ENCODE results near the gene QKI.
A peak's percentile ranks its signal among the peaks of the same experiment; 100 is the strongest.

QKI gene

DNA sequence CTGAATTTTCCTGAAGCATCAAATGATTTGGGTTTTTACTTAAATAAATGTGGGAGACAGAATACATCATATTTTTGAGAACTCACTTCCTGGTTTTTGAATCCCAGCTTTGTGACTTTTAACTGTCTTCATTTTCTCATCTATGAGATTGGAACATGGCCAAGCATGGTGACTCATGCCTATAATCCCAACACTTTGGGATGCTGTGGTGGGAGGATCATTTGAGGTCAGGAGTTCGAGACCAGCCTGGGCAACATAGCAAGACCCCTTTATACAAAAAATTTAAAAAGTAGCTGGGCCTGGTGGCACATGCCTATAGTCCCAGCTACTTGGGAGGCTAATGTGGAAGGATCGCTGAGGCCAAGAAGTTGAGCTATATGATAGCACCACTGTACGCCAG is 122.3 kb downstream of the QKI start:
- no peak for DNase-seq (ENCODE audit: low read depth)

DNA sequence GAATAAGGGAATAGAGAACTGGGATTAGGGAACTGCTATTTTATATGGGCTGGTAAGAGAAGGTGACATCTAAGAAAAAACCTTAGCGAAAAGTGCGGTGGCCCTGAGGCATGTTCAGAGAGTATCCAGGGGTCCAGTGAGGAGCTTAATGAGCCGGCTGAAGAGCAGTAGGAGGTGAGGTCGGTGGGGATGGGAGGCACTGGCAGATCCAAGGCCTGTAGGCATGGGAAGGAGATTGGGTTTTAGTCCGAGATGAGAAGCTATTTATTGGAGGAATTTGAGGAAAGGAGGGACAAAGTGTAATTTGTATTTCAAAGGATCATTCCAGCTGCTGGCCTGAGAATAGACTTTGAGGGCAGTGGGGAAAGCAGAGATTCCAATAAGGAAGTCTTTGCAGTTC is 123.8 kb downstream of the QKI start:
- no peak for DNase-seq (ENCODE audit: low read depth)

DNA sequence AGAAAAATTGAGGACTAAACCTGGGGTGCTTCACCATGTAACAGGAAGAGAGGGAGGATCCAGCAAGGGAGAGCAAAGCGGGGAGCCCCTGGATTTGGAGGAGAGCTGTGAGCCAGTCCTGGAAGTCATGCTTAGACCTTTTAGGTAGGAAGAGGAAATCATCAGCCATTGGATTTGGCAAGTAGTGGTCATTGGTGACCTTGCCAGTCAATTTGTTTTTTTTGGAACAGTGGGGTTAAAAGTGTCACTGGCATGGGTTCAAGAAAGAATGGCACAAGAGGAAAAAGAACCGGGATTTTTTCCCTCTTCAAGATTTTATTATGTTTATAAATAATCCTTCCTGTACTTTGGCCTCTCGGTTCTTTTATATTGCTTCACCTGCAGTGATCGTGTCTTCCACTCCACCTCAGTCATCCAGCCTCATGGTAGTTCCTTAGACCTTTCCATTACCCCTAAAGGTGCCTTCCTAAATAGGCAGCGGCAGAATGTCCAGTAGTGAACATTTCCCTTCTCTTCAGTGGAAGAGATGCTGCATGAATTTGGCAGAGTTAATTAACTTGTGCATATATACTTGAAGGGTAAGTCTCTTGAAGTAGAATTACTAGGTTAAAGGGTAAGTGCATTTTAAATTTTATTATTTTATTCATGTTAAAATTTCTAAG is 124.7 kb downstream of the QKI start:
- no peak for DNase-seq (ENCODE audit: low read depth)

DNA sequence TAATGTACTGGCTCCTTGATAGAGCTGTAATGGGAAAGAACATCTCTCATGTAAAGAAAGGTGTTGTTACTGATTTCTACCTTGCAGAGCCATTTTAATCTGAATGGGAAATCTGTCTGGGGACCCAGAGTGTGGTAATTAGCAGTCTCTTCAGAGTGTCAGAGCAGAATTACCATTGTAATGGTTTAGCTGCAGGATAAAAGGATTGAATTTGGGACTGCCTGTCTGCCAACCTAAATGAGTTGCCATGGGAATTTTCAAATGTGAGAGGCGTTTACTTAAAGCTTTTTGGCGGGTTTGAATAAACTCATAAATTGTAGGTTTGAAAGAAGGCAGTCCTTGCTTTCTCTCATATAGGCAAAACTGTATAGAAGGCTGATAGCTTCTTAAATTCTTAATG is 128.8 kb downstream of the QKI start:
- DNase-seq (ENCODE audit: low read depth), result no peak

DNA sequence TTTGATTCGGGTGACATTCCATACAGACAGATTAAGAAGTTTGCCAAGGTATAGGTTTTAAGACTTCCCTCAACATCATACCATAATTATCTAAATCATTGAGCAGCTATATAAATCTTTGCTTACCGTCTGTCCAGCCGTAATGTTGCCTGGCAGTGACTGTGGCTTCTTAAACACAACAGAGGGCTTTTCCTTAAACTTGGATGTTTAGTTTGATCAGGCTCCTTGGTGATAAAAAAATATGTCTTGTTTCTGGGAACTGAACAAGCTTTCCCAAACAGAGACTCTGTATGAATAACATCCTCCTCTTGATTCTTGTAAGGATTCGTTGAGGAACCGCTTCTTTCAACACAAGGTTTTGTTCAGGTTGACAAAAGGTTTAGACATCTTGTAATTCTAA is 130.9 kb downstream of the QKI start:
- no peak for DNase-seq (ENCODE audit: low read depth)

DNA sequence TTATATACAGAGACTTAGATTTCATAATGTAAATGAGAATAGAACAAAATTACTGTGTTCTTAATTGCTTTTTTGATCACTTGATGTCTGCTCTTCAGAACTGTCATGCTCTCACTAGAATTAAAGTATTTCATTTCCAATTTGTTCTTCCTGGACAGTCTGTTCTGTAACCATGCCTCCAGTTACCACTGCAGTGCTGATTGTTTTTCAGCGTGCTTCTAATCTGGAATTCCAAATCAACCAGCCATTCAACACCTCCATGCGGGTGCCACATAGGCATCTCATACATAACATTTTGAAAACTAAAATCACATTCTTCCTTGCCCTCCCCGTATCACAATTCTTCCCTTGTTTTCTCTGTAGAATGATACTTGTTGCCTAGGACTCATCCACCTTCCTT is 132.8 kb downstream of the QKI start:
- no peak for DNase-seq (ENCODE audit: low read depth)

DNA sequence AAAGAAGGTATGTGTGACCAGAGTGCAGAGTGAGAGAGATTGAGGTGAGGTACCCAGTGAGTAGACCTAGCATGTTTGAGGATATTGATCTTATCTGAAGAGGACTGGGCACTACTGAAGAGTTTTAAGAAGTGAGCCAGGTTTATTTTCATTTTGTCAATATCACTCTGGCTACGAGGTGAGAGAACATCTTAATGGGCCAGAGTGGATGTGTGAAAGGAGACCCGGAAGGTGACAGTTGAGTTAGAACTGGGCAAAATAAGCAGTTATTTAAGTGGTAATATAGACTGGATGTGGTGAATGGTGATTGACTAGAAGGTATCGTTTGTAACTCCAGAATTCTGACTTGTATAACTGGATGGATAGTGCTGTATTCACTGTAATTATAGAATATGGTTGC is 134.1 kb downstream of the QKI start:
- DNase-seq (ENCODE audit: low read depth), result no peak

DNA sequence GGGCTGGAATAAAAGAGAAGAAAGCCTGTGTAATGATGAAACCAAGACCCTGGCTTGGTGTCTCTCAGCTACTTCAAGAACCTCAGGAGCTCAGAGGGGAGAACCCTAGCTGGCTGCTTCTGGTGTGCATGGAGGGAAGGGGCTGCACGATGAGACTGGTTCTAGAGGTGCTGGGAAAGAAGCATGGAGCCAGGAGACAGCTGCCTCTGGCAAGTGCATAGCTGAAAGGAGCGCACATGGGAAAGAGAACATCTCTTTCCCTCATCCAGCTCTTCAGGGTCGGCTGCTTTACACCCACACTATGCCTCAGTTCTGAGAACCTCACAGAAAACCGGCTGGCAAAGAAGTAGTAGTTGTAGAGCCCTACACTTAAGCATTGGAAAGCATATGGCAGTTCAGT is 139.5 kb downstream of the QKI start:
- no peak for DNase-seq (ENCODE audit: low read depth)

DNA sequence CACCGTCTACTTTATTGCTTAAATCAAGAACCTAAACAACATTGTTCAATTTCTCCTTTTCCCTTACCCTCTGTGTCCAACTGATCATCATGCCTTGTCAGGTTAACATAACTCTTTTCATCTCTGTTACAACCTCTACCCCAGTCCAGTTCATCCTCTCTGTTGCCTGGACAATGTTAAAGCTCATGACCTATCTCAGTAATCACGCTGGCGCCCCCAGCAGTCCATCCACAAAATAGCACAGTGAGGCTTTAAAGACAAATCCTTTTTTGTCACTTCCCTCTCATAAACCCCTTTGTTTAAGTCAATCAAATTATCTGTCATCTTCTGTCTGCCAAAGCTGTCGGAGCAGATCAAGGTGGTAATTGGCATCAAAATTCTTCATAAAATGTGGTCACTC is 140.1 kb downstream of the QKI start:
- peak; percentile 14 for DNase-seq (ENCODE audit: low read depth)

DNA sequence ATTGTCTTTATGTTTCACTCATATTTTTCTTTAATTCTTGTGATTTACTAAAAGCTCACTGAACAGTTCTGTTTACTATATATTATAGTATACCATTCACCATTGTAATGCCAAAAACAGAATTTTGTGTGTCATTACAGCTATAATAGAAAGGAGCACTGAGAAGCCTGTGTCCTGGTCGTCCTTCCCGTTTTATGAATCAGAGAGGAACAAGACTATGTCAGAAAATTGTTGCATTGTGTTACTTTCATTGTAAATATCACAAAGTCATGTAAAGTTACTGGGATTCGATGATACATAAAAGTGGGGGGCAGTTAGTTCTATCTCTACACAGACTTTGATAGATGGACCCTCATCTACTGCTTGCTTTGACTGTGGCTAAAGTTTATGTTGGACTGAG is 145.1 kb downstream of the QKI start:
- no peak for DNase-seq (ENCODE audit: low read depth)

DNA sequence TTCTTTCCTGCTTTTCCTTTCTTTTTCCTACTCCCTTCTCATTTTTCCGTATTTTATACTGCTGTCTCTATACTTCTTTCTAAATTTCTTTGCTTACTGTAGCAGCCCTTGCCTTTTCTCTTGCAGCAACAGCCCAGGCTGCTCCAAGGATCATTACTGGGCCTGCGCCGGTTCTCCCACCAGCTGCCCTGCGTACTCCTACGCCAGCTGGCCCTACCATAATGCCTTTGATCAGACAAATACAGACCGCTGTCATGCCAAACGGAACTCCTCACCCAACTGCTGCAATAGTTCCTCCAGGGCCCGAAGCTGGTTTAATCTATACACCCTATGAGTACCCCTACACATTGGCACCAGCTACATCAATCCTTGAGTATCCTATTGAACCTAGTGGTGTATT is 148.8 kb downstream of the QKI start:
- no peak for DNase-seq (ENCODE audit: low read depth)

DNA sequence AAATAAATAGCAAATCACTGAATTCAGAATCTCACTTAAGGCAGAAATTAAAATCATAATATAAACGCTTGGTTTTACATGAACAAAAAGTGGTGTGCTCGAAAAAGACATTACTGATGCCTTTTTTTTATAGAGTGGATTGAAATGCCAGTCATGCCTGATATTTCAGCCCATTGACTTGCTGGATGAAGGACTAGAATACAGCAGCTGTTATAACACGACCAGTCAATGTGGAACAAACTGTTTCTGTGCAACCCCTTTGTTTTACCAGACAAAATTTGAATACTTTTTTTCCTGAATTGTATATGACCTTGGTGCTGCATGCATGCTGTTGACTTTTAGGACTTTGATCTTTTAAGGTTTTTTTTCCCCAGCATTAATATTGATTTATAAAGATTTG is 150.0 kb downstream of the QKI start:
- no peak for DNase-seq (ENCODE audit: low read depth)

DNA sequence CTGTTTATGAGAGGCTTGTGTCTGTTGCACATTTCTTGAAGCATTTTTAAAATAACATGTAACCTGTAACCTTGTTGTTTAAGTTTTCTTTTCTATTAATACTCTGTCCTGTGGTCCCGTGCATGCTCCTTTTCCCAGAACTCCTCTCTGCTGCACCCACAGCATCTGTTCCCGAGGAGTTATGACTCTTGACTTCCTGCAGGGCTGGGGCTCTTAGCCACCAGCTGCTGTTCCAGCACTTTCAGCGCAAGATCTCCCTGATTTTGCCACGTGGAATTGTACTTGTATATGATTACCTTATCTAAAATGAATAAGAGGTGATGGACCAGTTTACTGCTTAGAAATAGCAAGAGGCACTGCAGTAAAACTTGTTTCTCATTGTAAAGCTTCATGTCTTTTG is 150.6 kb downstream of the QKI start:
- DNase-seq (ENCODE audit: low read depth), result no peak

DNA sequence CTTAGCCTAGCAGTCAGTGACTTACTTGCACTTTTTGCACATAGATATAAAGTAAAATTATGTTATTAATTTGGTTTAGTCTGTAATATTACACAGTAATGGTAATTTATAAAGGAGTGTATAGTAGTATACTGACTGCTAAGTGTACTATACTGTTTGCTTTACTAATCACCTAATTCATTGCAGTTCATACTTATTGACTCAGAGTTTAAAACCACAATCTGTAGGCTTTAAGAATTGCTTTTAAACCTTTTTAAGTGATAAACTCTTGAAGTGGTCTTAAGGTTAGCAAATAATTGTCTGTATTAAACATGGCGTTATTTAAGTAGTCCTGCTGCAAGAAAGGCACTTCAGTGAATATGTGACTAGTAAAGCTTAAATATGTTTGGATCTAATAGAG is 151.5 kb downstream of the QKI start:
- DNase-seq (ENCODE audit: low read depth), result no peak

DNA sequence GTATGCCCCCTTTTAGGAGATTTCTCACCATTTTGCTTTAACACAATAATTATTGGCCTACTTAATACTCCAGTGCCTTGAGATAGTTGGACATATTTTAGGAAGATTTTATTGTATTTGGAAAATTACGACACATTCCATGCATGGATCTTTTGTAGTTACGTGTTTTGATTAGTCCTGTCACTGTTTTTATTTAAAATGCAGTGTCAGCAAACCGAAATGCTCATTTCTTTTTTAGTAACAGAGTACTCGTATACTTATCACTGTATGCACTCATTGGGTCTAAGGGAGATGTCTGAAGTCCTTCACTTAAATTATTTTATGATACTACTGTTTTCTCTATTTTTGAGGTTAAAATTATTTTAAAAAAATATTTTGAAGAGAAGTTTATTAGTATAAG is 153.8 kb downstream of the QKI start:
- DNase-seq (ENCODE audit: low read depth), result no peak

DNA sequence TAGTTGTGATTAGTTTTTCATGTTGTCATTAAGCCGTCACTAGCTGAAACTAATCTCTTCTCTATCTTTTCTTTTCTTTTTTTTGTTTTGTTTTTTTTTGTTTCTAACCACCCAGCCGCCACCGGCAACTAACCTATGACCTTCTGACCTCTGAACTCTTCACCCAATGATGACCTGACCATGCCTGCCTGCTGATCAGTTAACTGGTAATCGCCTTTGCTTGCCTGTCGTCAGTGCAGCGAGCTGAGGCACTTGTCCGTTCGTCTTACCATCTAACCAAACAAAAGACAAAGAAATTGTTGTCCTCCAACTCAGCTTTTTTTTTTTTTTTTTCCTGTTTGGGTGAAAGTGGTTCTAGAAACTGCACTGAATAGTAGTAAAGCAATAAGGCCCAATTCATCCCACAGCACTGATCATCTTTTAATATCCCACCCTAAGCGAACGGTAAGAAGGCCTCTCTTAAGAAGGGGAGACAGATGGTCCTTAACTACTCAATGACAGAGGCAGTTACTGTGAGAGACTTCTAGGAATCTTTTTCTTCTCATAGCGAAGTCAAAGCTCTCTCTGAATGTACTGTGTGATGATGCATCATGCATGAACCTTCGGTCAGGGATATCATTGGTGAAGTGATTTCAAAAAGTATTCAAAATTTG is 156.2 kb downstream of the QKI start:
- no peak for DNase-seq (ENCODE audit: low read depth)

DNA sequence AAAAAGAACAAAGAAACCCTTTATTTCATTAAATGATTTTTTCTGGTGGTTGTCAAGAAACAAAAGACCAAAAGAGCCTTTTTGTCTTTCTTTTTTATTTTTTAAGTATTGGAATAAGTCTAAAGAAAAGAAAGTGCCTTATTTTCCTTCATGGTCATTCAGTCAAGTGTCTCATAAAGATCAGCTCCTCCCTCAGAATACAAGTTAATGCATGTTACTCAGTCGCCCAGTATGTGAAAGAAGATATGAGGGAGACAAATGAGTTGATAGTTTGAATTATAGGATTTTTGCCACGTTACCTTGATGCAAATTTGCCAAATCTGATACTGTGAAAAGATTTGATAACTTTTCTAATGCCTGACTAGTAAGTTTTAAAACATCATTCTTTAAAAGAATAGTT is 157.2 kb downstream of the QKI start:
- DNase-seq (ENCODE audit: low read depth), result no peak

DNA sequence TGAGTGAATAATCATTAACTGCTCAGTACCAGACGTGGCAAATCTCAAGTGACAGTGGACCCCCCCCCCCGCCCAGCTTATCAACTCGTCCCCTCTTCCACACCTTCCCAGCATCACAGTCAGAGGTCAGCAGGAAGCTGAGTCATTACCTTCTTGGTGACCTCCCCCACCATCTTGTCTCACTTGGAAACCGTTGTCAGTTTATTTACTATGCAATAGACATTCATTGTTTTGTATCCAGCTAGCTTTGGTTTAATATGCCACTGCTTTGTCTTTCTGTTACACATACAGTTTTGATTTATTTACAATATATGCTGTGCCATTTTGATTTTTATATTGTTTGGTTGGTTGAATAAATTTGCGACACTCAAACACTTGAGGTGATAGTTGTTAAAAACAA is 158.1 kb downstream of the QKI start:
- no peak for DNase-seq (ENCODE audit: low read depth)

DNA sequence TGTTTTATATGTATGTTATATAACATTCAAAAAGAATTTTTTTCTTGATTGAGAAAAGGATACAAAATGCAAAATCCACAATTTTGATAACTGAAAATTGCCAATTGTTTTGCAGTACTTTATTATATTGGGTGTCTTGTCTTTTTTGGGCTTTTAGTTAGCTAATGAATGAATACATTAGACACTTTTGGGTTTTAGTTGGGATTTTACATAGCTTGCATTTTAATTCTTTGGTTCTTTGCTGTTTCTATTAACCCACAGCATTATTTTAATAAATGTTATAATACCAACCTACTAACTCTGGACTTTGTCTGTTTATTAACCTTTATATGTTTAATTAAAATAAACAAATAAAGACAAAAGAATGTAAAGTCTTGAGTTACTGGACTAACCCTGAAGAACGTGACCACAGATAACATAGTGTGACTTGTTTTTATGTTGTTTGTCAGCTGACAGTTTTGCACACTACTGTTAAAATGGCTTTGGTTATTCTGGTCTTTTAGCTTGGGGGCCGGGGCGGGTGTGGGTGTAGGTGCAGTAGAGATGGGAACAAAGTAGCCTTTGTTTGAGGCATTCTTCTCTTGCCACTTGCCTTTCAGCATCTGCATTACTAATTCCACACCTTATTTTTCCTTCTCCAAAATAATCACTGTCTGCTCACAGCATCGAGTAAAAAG is 159.1 kb downstream of the QKI start:
- DNase-seq (ENCODE audit: low read depth), result no peak

DNA sequence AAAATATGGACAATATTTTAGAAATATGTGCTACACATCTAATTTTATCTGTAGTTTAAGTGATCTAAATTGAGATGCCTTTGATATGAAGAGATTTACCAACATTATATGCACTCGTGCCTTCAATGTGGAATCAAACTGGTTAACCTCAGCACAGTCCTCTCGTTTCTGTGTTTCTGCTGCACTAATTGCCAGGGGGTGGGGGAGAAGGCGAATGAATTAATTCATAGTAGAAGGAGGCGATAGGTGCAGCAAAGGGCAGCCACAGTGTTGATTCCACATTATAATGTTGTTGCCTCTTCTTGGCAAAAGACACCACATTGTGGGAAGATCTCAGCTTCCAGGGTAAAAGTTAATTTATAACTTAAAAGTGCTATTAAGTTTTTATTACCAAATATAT is 161.6 kb downstream of the QKI start:
- DNase-seq (ENCODE audit: low read depth), result no peak

DNA sequence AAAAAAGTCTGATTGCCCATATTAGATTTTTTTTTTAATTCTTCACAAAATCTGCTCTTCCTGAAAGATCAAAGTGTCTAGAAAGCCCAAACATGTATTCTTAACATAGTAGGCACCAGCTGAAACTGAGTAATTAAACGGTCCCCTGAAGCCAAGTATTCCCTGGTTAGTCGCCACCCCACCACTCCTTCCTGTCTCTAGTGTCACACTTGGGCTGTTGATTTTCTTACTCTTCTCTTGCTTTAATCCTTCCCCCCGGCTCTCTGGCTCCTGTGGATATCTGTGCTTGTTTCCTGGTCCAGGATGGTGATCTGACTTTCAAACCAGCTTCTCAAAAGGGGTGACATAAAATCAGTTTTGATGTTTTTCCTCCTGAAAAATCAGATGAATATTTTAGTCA is 162.9 kb downstream of the QKI start:
- DNase-seq (ENCODE audit: low read depth), result no peak

DNA sequence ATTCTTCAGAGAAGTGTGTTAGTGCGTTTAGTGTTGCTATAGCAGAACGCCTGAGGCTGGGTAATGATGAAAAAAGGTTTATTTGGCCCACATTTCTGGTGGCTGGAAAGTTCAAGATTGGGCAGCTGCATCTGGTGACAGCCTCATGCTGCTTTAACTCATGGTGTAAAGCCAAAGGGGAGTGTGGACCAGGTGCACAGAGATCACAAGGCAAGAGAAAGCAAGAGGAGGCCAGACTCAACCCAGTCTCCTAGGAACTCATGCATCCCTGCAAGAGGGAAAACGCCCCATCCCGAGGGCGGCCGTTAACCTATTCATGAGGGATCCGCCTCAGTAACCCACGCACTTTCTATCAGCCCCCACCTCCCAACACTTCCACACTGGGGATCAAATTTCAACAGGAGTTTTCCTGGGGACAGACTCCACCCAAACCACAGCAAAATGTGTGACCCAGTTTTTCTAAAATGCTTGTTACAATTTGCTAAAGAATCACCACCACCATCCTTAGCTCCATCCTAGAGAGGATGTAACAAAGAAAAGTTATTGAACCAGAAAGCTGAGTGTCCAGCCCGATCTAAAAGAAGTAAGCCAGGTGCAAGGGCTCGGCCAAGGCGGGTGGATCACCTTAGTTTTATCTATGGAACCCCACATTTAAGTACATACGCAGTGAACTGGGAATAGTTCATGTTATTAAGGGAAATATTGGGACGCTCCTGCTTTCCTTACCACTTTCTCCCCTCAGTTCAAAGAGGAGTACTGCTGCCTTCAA is 164.8 kb downstream of the QKI start:
- DNase-seq (ENCODE audit: low read depth), result no peak

DNA sequence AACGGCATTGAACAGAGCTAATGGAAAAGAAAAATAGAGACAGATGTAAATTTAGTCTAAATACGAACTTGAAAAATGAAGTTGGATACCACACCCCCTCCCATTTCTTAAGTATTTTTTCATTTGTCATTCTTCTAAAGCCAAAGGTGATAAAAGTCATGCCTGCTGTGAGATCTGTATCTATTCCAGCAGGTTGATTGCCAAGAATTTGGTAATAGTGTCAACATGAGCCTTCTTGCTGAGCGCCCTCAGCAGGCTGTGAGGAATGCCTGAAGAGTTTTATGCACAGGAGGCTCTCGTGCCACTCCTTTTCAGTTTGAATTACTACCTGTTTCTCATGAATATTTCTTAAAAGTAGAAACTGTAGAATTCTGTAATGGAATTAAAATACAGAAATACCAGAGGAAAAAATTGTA is 165.4 kb downstream of the QKI start:
- no peak for DNase-seq (ENCODE audit: low read depth)

Data from T-helper 22 cell (primary cell).